ENCODE results near the gene ATF1.

DNA sequence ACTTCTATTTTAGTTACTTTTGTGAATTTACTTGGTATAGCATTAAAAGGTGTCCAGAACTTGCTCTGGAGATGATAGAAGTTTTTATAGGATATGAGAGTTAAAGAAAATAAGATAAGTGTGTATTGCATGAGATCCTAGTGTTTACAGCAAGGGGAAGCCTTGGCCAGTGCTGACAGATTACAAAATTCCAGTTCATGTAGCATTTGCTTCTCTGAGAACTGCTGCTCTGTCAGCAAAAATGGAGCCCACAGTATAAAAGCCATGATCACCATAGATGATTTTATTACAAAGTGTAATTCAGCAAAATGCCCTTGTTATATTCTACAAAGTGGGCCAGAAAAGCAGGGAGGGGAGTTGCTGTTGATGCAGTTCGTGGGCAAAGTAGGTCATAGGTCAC lies 40.0 kb upstream of the ATF1 start:
- TF ChIP-seq, protein P1, sequence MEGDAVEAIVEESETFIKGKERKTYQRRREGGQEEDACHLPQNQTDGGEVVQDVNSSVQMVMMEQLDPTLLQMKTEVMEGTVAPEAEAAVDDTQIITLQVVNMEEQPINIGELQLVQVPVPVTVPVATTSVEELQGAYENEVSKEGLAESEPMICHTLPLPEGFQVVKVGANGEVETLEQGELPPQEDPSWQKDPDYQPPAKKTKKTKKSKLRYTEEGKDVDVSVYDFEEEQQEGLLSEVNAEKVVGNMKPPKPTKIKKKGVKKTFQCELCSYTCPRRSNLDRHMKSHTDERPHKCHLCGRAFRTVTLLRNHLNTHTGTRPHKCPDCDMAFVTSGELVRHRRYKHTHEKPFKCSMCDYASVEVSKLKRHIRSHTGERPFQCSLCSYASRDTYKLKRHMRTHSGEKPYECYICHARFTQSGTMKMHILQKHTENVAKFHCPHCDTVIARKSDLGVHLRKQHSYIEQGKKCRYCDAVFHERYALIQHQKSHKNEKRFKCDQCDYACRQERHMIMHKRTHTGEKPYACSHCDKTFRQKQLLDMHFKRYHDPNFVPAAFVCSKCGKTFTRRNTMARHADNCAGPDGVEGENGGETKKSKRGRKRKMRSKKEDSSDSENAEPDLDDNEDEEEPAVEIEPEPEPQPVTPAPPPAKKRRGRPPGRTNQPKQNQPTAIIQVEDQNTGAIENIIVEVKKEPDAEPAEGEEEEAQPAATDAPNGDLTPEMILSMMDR (IDR thresholded peaks at IDR 0.05) = no peak
- TF ChIP-seq POLR2A (IDR thresholded peaks at IDR 0.05) = no peak

All from gastroesophageal sphincter (tissue), 3 donors.